HepG2 (cell line): ENCODE data around the gene RNF213. TPM values are rescaled to one million over a fixed set of nuclear protein-coding genes. Genes with fewer than 3 reads are reported as not detected.
A peak's percentile ranks its signal among the peaks of the same experiment; 100 is the strongest.

Experiments
- AKNA ChIP-seq: sonication (generic); formaldehyde crosslinking; IDR thresholded peaks from 2 replicates; pipeline ENCODE4 v1.4.0; 2020; ENCODE audit warnings: missing genetic modification reagents, borderline replicate concordance
- ARNT ChIP-seq: fragments of 450-650 bp; IDR thresholded peaks from 2 replicates; pipeline ENCODE4 v1.6.1; 2017
- ATF7 ChIP-seq, 2 experiments: fragments of 450-650 bp in 1 of 2; sonication (generic) in 1 of 2; formaldehyde crosslinking in 1 of 2; IDR thresholded peaks; 2 replicates each; pipeline versions ENCODE4 v1.4.0 to v1.6.1; 2016 to 2020; ENCODE audit warnings: antibody characterized with exemption in 1 of 2, mild to moderate bottlenecking in 1 of 2, missing genetic modification reagents in 1 of 2
- ATM ChIP-seq: fragments of 450-650 bp; IDR thresholded peaks from 2 replicates; pipeline ENCODE4 v1.7.1; 2017; ENCODE audit warnings: mild to moderate bottlenecking, borderline replicate concordance
- BRD4 ChIP-seq: sonication (generic); formaldehyde crosslinking; IDR thresholded peaks from 2 replicates; pipeline ENCODE4 v1.4.0; 2020; ENCODE audit warnings: missing genetic modification reagents
- DMTF1 ChIP-seq: sonication (generic); formaldehyde crosslinking; IDR thresholded peaks from 2 replicates; pipeline ENCODE4 v1.4.0; 2020; ENCODE audit warnings: mild to moderate bottlenecking, missing genetic modification reagents
- ELF1 ChIP-seq: sonication (generic); formaldehyde crosslinking; IDR thresholded peaks from 2 replicates; pipeline ENCODE4 v1.4.0; 2020; ENCODE audit warnings: missing genetic modification reagents
- HDAC1 ChIP-seq: sonication (generic); formaldehyde crosslinking; IDR thresholded peaks from 2 replicates; pipeline ENCODE4 v1.5.1; 2020; ENCODE audit warnings: mild to moderate bottlenecking, missing genetic modification reagents
- KDM5B ChIP-seq: sonication (generic); formaldehyde crosslinking; IDR thresholded peaks from 2 replicates; pipeline ENCODE4 v1.4.0; 2020; ENCODE audit warnings: missing genetic modification reagents, mild to moderate bottlenecking, borderline replicate concordance
- KLF9 ChIP-seq: IDR thresholded peaks from 2 replicates; pipeline ENCODE4 v1.6.1; 2016; ENCODE audit warnings: low read depth
- MATR3 ChIP-seq: sonication (generic); formaldehyde crosslinking; IDR thresholded peaks from 2 replicates; pipeline ENCODE4 v1.4.0; 2020; ENCODE audit warnings: missing genetic modification reagents
- MBNL3 ChIP-seq: fragments of 250-450 bp; sonication (Bioruptor Pico); conservative IDR thresholded peaks from 2 replicates; pipeline ENCODE4 v1.8.0; 2022; ENCODE audit warnings: mild to moderate bottlenecking, inconsistent platforms
- MED8 ChIP-seq: sonication (generic); formaldehyde crosslinking; IDR thresholded peaks from 2 replicates; pipeline ENCODE4 v1.8.1; 2023; ENCODE audit warnings: mild to moderate bottlenecking, missing genetic modification reagents; ENCODE audit not compliant: insufficient replicate concordance
- MEIS1 ChIP-seq: sonication (generic); formaldehyde crosslinking; IDR thresholded peaks from 2 replicates; pipeline ENCODE4 v1.9.0; 2021; ENCODE audit warnings: mild to moderate bottlenecking, missing genetic modification reagents, moderate library complexity, borderline replicate concordance
- POGZ ChIP-seq: sonication (generic); formaldehyde crosslinking; IDR thresholded peaks from 2 replicates; pipeline ENCODE4 v1.4.0; 2020; ENCODE audit warnings: mild to moderate bottlenecking, missing genetic modification reagents
- SRF ChIP-seq: IDR thresholded peaks from 2 replicates; pipeline ENCODE4 v1.6.1; 2011; ENCODE audit warnings: mild to moderate bottlenecking, low read depth, low read length, moderate library complexity
- SRY ChIP-seq: sonication (generic); formaldehyde crosslinking; IDR thresholded peaks from 2 replicates; pipeline ENCODE4 v1.8.0; 2022; ENCODE audit warnings: mild to moderate bottlenecking, missing genetic modification reagents
- YEATS2 ChIP-seq: sonication (generic); formaldehyde crosslinking; IDR thresholded peaks from 2 replicates; pipeline ENCODE4 v1.4.0; 2020; ENCODE audit warnings: missing genetic modification reagents, borderline replicate concordance
- ZBTB38 ChIP-seq: sonication (generic); formaldehyde crosslinking; IDR thresholded peaks from 2 replicates; pipeline ENCODE4 v1.5.1; 2020; ENCODE audit warnings: mild to moderate bottlenecking, missing genetic modification reagents
- ZMAT3 ChIP-seq: sonication (generic); formaldehyde crosslinking; conservative IDR thresholded peaks from 2 replicates; pipeline ENCODE4 v1.7.0; 2021; ENCODE audit warnings: missing genetic modification reagents
- ZNF382 ChIP-seq: sonication (generic); formaldehyde crosslinking; IDR thresholded peaks from 2 replicates; pipeline ENCODE4 v1.5.0; 2020; ENCODE audit warnings: missing genetic modification reagents, mild to moderate bottlenecking, borderline replicate concordance
- ZNF446 ChIP-seq: sonication (generic); formaldehyde crosslinking; IDR thresholded peaks from 2 replicates; pipeline ENCODE4 v1.5.0; 2020; ENCODE audit warnings: mild to moderate bottlenecking, missing genetic modification reagents
- ZNF766 ChIP-seq: sonication (generic); formaldehyde crosslinking; IDR thresholded peaks from 2 replicates; pipeline ENCODE4 v1.5.0; 2020; ENCODE audit warnings: missing genetic modification reagents, borderline replicate concordance
- ZSCAN5A ChIP-seq: sonication (generic); formaldehyde crosslinking; IDR thresholded peaks from 2 replicates; pipeline ENCODE4 v1.8.0; 2022; ENCODE audit warnings: mild to moderate bottlenecking, missing genetic modification reagents, borderline replicate concordance
- polyA plus RNA-seq, 8 experiments: library from polyadenylated mRNA; depleted of rRNA in 3 of 8; stranded (reverse) in 7 of 8; unstranded in 1 of 8; fragments of >200 nt; fragmentation: Illumina TruSeq in 4 of 8; extraction: Trizol in 4 of 8; gene quantifications; 2 replicates each; pipeline versions ENCODE4 v1.2.1 to v1.2.3, GENCODE V29; 2011 to 2016; ENCODE audit warnings: low read depth in 4 of 8, missing spikeins in 1 of 8, mixed read lengths in 1 of 8; ENCODE audit not compliant: insufficient read depth in 1 of 8
- total RNA-seq, 5 experiments: library from RNA; depleted of rRNA; stranded (reverse); fragments of >200 nt; fragmentation: Illumina TruSeq; extraction: Trizol; gene quantifications; 2 replicates each; pipeline ENCODE4 v1.2.3, GENCODE V29; 2016; ENCODE audit warnings: low read depth in 1 of 5

The RNF213 gene
- total and polyA plus RNA-seq, 2 of the 13 experiments (the other 11 are each of a cell fraction or from before 2014, with no cell fraction given) = 38.6 to 38.7 TPM

- TF ChIP-seq ZNF446 (CRISPR knock-in tag) (peak; percentile 90; the same call in 1 of the 2 replicates), YEATS2 (CRISPR knock-in tag) (peak; percentile 73; the same call in 1 of the 2 replicates), ZBTB38 (CRISPR knock-in tag) (peak; percentile 53; the same call in 1 of the 2 replicates), MEIS1 (CRISPR knock-in tag) (no peak; the same call in 1 of the 2 replicates), SRY (CRISPR knock-in tag) (peak; percentile 94), ZNF382 (CRISPR knock-in tag) (no peak), DMTF1 (no peak), POGZ (CRISPR knock-in tag) (no peak), BRD4 (CRISPR knock-in tag) (no peak), ATF7 (IDR thresholded peaks at IDR 0.05) (no peak), ATF7 (CRISPR knock-in tag; IDR thresholded peaks at IDR 0.05) (no peak), ZMAT3 (CRISPR knock-in tag) (peak; percentile 97), KLF9 (0 out of 2 replicates have a peak, but pooled peaks have one; percentile 84), ZSCAN5A (no peak), MED8 (CRISPR knock-in tag) (no peak), ELF1 (CRISPR knock-in tag) (no peak; the same call in 1 of the 2 replicates), ZNF766 (peak; percentile 95; the same call in 1 of the 2 replicates), MATR3 (CRISPR knock-in tag) (no peak), MBNL3 (CRISPR knock-in tag) (no peak), HDAC1 (CRISPR knock-in tag) (0 out of 2 replicates have a peak, but pooled peaks have one; percentile 30), SRF (no peak), AKNA (CRISPR knock-in tag) (peak; percentile 81), ARNT (no peak), ATM (no peak), KDM5B (CRISPR knock-in tag) (peak; percentile 93)
These were observed 180.5 kb downstream of the RNF213 start (continued) for GRCh38 chr17:80441133-80441578.
